Peyer's patch (tissue), 4 donors: ENCODE measurements around the gene DNHD1. TPM values are rescaled to one million over a fixed set of nuclear protein-coding genes. Genes with fewer than 3 reads are reported as not detected.
A peak's percentile ranks its signal among the peaks of the same experiment; 100 is the strongest.

ENCODE experiments used
- DNase-seq, 3 donors: peaks; one replicate each; pipeline ENCODE4 v3.0.0-alpha.2; 2017 to 2019
- H3K27ac ChIP-seq, 4 donors: fragments of 200-600 bp; sonication (generic); one replicate each; pipeline ENCODE4 v1.5.1; 2016 to 2019
- H3K27me3 ChIP-seq, 2 donors: fragments of 200-600 bp; sonication (generic); one replicate each; pipeline ENCODE4 v1.5.1; 2019
- H3K36me3 ChIP-seq, 3 donors: fragments of 200-600 bp; sonication (generic); one replicate each; pipeline ENCODE4 v1.5.1; 2016 to 2019
- H3K4me1 ChIP-seq, 4 donors: fragments of 200-600 bp; sonication (generic); one replicate each; pipeline ENCODE4 v1.5.1; 2016 to 2019
- H3K4me3 ChIP-seq, 4 donors: fragments of 200-600 bp; sonication (generic); 1 replicate in 3 of 4; 2 replicates in 1 of 4; pipeline ENCODE4 v1.5.1; 2016 to 2019; ENCODE audit warnings: mild to moderate bottlenecking in 1 of 4
- H3K9me3 ChIP-seq, 4 donors: fragments of 200-600 bp; sonication (generic); one replicate each; pipeline ENCODE4 v1.5.1; 2016 to 2019; ENCODE audit warnings: mild to moderate bottlenecking in 1 of 4
- POLR2A ChIP-seq, 2 donors: fragments of 450-650 bp; IDR thresholded peaks; one replicate each; pipeline ENCODE4 v1.5.1; 2017; ENCODE audit warnings: antibody characterized with exemption in 2 of 2, mild to moderate bottlenecking in 2 of 2, moderate library complexity in 2 of 2
- total RNA-seq, 4 donors: library from RNA; depleted of rRNA; stranded (reverse); fragments of >200 nt; gene quantifications; one replicate each; pipeline ENCODE4 v1.1.0, GENCODE V29; 2016
- TF ChIP-seq, protein P1 (sequence below), 6 experiments: fragments of 450-650 bp in 4 of 6; fragments of 200-600 bp in 2 of 6; sonication (generic) in 1 of 6; IDR thresholded peaks; one replicate each; pipeline ENCODE4 v1.5.1; 2017 to 2019; ENCODE audit warnings: antibody characterized with exemption in 6 of 6, mild to moderate bottlenecking in 3 of 6, moderate library complexity in 1 of 6

The DNHD1 gene
- total RNA-seq, 4 donors from 2014 or later, result 23.5 to 64.4 (median 52.0) TPM

DNA sequence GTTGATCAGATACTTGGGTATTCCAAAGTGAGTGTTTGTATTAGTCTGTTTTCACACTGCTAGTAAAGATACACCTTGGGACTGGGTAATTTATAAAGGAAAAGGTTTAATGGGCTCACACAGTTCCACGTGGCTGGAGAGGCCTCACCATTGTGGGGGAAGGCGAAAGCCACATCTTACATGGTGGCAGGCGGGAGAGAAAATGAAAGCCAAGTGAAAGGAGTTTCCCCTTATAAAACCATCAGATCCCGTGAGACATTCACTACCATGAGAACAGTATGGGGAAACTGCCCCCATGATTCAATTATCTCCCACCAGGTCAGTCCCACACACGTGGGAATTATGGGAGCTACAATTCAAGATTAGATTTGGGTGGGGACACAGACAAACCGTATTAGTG lies 8.7 kb upstream of the DNHD1 start:
- Histone ChIP-seq H3K36me3 (peaks cover 0 to 32% (median 0%) of the 10 kb centered on the region in 3 donors), H3K4me3 (no peak overlapping the region), H3K4me1 (peaks cover 0 to 39% (median 0%) of the 10 kb centered on the region in 4 donors), H3K27ac (peak overlapping the region in 2 of 4 donors; percentile 55 to 85), H3K9me3 (no peaks in the 10 kb centered on the region), H3K27me3 (no peaks in the 10 kb centered on the region)
- DNase-seq, result no peak
- TF ChIP-seq, protein P1, sequence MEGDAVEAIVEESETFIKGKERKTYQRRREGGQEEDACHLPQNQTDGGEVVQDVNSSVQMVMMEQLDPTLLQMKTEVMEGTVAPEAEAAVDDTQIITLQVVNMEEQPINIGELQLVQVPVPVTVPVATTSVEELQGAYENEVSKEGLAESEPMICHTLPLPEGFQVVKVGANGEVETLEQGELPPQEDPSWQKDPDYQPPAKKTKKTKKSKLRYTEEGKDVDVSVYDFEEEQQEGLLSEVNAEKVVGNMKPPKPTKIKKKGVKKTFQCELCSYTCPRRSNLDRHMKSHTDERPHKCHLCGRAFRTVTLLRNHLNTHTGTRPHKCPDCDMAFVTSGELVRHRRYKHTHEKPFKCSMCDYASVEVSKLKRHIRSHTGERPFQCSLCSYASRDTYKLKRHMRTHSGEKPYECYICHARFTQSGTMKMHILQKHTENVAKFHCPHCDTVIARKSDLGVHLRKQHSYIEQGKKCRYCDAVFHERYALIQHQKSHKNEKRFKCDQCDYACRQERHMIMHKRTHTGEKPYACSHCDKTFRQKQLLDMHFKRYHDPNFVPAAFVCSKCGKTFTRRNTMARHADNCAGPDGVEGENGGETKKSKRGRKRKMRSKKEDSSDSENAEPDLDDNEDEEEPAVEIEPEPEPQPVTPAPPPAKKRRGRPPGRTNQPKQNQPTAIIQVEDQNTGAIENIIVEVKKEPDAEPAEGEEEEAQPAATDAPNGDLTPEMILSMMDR (IDR thresholded peaks at IDR 0.05), result no peak

DNA sequence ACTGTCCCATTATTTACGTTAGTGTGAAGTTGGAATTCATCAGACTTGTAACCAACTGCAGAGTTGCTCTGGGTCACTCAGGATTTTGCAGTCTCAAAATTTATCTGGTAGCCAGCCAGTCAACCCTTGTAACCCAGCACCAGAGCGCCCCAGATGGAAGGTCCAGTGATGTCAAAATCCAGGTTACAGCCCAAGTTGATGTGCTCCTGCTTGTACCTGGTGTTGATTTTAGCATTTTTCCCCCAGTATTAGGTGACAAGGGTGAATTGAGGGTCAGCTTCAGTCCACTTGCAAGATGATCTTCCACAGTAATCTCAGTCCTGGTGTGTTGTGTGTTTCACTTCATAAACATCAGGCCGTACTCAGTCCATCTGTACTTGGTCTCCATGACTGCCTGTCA lies 8.3 kb upstream of the DNHD1 start:
- Histone ChIP-seq H3K27me3 (no peaks in the 10 kb centered on the region), H3K9me3 (no peaks in the 10 kb centered on the region), H3K36me3 (peaks cover 0 to 28% (median 0%) of the 10 kb centered on the region in 3 donors), H3K27ac (peak overlapping the region in 2 of 4 donors; percentile 55 to 85), H3K4me3 (peak overlapping the region in 1 of 4 donors; percentile 16), H3K4me1 (peaks cover 0 to 36% (median 0%) of the 10 kb centered on the region in 4 donors)
- DNase-seq, result no peak
- TF ChIP-seq POLR2A (IDR thresholded peaks at IDR 0.05), result no peak
- TF ChIP-seq, protein P1 (IDR thresholded peaks at IDR 0.05), result no peak

DNA sequence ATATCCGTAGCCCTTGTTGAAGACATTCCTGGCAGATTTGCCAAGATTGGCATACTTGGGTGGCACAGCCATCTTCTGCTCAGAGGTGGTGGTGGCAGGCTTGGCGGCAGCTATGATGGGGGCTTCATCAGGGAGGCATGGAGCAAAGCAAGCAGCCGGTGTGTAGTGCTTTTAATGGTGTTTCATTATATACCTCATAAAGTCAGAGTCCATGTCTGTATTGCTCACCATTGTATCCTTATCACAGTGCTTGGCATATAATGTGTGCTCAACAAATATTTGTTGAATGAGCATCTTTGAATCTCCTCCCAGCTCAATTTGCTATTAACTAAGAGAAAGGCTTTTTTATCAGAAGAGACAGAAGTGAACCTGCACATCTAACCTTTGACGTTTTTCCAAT lies 7.8 kb upstream of the DNHD1 start:
- Histone ChIP-seq H3K4me1 (peaks cover 0 to 34% (median 0%) of the 10 kb centered on the region in 4 donors), H3K27me3 (no peaks in the 10 kb centered on the region), H3K27ac (peak overlapping the region in 2 of 4 donors; percentile 55 to 85), H3K36me3 (peaks cover 0 to 23% (median 0%) of the 10 kb centered on the region in 3 donors), H3K9me3 (no peaks in the 10 kb centered on the region), H3K4me3 (peak overlapping the region in 1 of 4 donors; percentile 16)
- no peak for DNase-seq
- no peak for TF ChIP-seq POLR2A (IDR thresholded peaks at IDR 0.05)
- TF ChIP-seq, protein P1 (IDR thresholded peaks at IDR 0.05), result no peak

DNA sequence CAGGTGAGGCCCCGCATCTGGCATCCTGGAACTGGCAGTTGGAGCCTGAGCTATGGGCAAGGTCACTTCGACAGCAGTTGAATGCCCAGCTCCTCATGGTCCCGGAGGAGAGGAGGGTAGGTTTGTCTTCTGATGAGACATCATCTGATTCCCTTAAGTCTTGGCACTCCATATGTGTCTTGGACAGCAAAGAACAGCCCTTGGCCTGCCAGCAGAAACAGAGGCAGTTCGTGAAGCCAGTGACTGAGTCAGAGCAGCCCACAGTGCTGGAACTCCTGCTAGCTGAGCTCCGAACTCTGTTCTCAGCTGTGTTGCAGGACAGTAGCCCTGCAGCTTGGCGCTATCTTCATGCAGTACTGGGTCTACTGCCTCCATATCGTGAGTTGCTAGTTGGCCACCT lies 1.0 kb downstream of the DNHD1 start:
- Histone ChIP-seq H3K4me1 (no peaks in the 10 kb centered on the region), H3K36me3 (peaks cover 0 to 14% (median 0%) of the 10 kb centered on the region in 3 donors), H3K9me3 (no peaks in the 10 kb centered on the region), H3K27me3 (no peaks in the 10 kb centered on the region), H3K27ac (no peak overlapping the region), H3K4me3 (no peak overlapping the region)
- TF ChIP-seq, protein P1 (IDR thresholded peaks at IDR 0.05), result no peak
- TF ChIP-seq POLR2A (IDR thresholded peaks at IDR 0.05), result no peak
- DNase-seq, result no peak

DNA sequence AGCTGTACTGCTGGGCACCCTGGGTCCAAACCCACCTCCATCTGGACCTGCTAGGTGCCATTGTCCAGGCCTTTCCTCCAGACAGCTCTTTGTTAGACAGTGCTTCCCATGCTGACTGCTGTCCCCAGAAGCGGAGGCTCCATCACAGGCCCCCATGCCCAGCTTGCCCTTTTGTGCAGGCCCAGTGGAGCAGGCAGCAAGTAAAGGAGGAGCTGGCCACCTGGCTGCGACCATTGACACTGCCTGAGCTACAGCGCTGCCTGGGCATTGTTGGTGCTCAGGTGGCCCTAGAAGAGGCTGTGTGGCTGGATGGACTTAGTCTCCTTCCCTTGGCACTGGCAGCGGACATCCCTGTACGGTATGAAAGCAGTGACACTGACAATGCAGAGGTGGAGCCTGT lies 1.5 kb downstream of the DNHD1 start:
- Histone ChIP-seq H3K27me3 (no peaks in the 10 kb centered on the region), H3K27ac (no peak overlapping the region), H3K4me3 (no peak overlapping the region), H3K4me1 (no peaks in the 10 kb centered on the region), H3K9me3 (no peaks in the 10 kb centered on the region), H3K36me3 (peaks cover 0 to 11% (median 0%) of the 10 kb centered on the region in 3 donors)
- TF ChIP-seq, protein P1 (IDR thresholded peaks at IDR 0.05), result no peak
- no peak for TF ChIP-seq POLR2A (IDR thresholded peaks at IDR 0.05)
- DNase-seq, result no peak

DNA sequence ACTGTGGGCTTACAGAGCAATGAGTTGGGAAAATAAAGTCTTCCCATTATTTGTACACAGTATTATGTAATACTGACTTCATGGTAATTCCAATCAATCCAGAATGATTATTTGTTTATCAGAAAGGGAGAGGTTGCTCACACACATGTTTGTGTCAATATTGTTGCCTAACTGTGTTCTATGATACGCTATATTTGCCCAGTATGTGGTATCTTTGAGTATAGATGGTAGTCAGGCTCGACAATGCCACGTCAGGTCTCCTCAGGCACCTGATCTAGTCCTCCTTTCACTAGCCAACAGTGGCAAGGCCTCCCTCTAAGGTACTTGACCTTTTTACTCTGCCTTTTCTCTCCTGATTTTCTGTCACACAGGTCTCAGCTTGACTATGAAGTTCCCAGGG lies 5.3 kb downstream of the DNHD1 start:
- no peak for DNase-seq
- H3K27ac ChIP-seq, result no peak overlapping the region
- TF ChIP-seq POLR2A (IDR thresholded peaks at IDR 0.05), result no peak
- TF ChIP-seq, protein P1 (IDR thresholded peaks at IDR 0.05), result no peak

More for the DNA sequence above, 5.3 kb downstream of the DNHD1 start:
- Histone ChIP-seq H3K4me3 (no peak overlapping the region), H3K9me3 (no peaks in the 10 kb centered on the region), H3K4me1 (no peaks in the 10 kb centered on the region), H3K36me3 (peaks cover 0 to 16% (median 0%) of the 10 kb centered on the region in 3 donors), H3K27me3 (no peaks in the 10 kb centered on the region)
